ENCODE measurements around the gene MX2.

DNA sequence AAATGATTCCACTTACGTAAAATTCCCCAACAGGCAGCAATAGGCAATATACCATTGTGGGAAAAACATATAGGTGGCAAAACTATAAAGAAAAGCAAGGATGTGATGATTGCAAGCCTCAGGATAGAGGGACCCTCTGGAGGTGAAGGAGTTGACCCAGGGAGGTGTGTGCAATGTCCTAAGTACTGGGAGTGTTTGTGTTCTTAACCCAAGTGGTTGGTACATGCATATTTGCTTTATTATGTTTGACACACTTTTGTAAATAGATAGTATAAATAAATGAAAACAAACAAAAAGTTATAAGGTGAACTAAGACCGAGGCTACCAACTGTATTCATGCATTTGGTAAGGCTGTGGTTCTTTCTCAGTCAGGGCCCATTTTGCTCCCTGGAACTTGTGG is 71.7 kb downstream of the MX2 start:
- TF ChIP-seq EZH2phosphoT487 (IDR thresholded peaks at IDR 0.05; ENCODE audit: borderline replicate concordance, low read depth, low read length) = no peak
- TF ChIP-seq, protein P1, sequence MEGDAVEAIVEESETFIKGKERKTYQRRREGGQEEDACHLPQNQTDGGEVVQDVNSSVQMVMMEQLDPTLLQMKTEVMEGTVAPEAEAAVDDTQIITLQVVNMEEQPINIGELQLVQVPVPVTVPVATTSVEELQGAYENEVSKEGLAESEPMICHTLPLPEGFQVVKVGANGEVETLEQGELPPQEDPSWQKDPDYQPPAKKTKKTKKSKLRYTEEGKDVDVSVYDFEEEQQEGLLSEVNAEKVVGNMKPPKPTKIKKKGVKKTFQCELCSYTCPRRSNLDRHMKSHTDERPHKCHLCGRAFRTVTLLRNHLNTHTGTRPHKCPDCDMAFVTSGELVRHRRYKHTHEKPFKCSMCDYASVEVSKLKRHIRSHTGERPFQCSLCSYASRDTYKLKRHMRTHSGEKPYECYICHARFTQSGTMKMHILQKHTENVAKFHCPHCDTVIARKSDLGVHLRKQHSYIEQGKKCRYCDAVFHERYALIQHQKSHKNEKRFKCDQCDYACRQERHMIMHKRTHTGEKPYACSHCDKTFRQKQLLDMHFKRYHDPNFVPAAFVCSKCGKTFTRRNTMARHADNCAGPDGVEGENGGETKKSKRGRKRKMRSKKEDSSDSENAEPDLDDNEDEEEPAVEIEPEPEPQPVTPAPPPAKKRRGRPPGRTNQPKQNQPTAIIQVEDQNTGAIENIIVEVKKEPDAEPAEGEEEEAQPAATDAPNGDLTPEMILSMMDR (conservative IDR thresholded peaks at IDR 0.05; ENCODE audit: low read length) = no peak
